ENCODE results near the gene PRR5. TPM values are rescaled to one million over a fixed set of nuclear protein-coding genes. Genes with fewer than 3 reads are reported as not detected.

Gene PRR5
- total RNA-seq, 1 donor from 2014 or later = 2.2 TPM

DNA sequence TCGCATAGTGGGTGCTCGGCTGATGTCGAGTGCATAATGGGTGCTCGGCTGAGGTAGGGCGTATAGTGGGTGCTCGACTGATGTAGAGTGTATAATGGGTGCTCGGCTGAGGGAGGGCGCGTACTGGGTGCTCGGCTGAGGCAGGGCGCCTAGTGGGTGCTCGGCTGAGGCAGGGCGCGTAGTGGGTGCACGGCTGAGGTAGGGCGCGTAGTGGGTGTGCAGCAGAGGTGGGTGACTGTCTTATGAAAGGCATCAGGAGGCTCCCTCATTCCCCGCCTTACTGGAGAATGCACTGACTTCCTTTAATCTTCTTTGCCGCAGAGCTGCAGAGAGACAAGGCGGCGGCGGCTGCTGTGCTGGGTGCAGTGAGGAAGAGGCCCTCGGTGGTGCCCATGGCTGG, 84.1 kb downstream of the PRR5 start:
- DNase-seq (ENCODE audit: low read depth, low spot score) = no peak

DNA sequence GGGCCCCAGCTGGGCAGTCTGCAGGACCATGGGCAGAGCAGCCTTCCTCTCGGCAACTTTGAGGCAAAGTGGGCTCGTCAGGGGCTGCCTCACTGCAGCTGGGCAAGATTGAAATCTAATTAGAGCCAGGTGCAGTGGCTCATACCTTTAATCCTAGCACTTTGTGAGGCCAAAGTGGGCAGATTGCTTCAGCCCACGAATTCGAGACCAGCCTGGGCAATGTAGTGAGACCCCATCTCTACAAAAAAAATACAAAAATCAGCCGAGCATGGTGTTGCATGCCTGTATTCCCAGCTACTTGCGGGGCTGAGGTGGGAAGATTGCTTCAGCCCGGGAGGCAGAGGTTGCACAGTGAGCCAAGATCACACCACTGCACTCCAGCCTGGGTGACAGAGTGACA, 84.6 kb downstream of the PRR5 start:
- no peak for DNase-seq (ENCODE audit: low read depth, low spot score)

Other genes with a start within 250 kb of the PRR5 start
- gene RTL6, start 204.0 kb upstream of the PRR5 start, total RNA-seq = 18.7 TPM in 2 replicates
- gene ARHGAP8, start 50.4 kb downstream of the PRR5 start, total RNA-seq = 0.07 TPM in 1 of 2 replicates, not detected in the other

Data from pulmonary artery endothelial cell (primary cell).